ENCODE results near the gene DUSP1.

- TF ChIP-seq CTCF (IDR thresholded peaks at IDR 0.05; ENCODE audit: poor library complexity) (no peak), EZH2 (IDR thresholded peaks at IDR 0.05; ENCODE audit: borderline replicate concordance) (no peak)
These were observed 31.1 kb upstream of the DUSP1 start for GRCh38 chr5:172802112-172802511.

All from hepatocyte (in vitro differentiated cells).